Vagina (tissue), 2 donors: ENCODE results near the gene ERBIN. TPM values are rescaled to one million over a fixed set of nuclear protein-coding genes. Genes with fewer than 3 reads are reported as not detected.

Experiments
- DNase-seq, 2 donors: peaks; one replicate each; pipeline ENCODE4 v3.0.0-alpha.2; 2017; ENCODE audit errors: extremely low spot score in 2 of 2
- H3K27ac ChIP-seq: fragments of 200-600 bp; sonication (generic); one replicate; pipeline ENCODE4 v1.5.1; 2019
- H3K27me3 ChIP-seq: fragments of 200-600 bp; sonication (generic); one replicate; pipeline ENCODE4 v1.5.1; 2019
- H3K36me3 ChIP-seq, 2 donors: fragments of 200-600 bp; sonication (generic); one replicate each; pipeline ENCODE4 v1.5.1; 2017 to 2019
- H3K4me1 ChIP-seq: fragments of 200-600 bp; sonication (generic); one replicate; pipeline ENCODE4 v1.5.1; 2019
- H3K4me3 ChIP-seq, 2 donors: fragments of 200-600 bp; sonication (generic); 1 replicate in 1 of 2; 2 replicates in 1 of 2; pipeline ENCODE4 v1.5.1; 2016 to 2019
- H3K9me3 ChIP-seq: fragments of 200-600 bp; sonication (generic); one replicate; pipeline ENCODE4 v1.5.1; 2019
- POLR2A ChIP-seq, 2 donors: fragments of 450-650 bp; IDR thresholded peaks; one replicate each; pipeline ENCODE4 v1.6.1; 2017; ENCODE audit warnings: antibody characterized with exemption in 2 of 2, mild to moderate bottlenecking in 2 of 2, moderate library complexity in 2 of 2
- POLR2AphosphoS5 ChIP-seq, 2 donors: sonication (generic); formaldehyde crosslinking; IDR thresholded peaks; one replicate each; pipeline ENCODE4 v1.9.0; 2017; ENCODE audit warnings: antibody characterized with exemption in 2 of 2, mild to moderate bottlenecking in 2 of 2, low read depth in 1 of 2; ENCODE audit not compliant: insufficient read depth in 1 of 2
- intact Hi-C: fragments of 100-400 bp; cut with DNase I; formaldehyde crosslinking; loops from one replicate; pipeline ENCODE4 v1.15.1; 2023
- total RNA-seq: library from RNA; depleted of rRNA; stranded (reverse); fragments of >200 nt; gene quantifications from one replicate; pipeline ENCODE4 v1.2.3, GENCODE V29; 2016
- TF ChIP-seq, protein P1 (sequence below), 3 experiments: fragments of 450-650 bp in 2 of 3; fragments of 200-600 bp in 1 of 3; sonication (generic) in 1 of 3; IDR thresholded peaks; one replicate each; pipeline ENCODE4 v1.5.1; 2017 to 2019; ENCODE audit warnings: antibody characterized with exemption in 3 of 3, mild to moderate bottlenecking in 2 of 3, moderate library complexity in 2 of 3

Gene ERBIN
- total RNA-seq, 1 donor from 2014 or later, result 52.3 TPM

DNA sequence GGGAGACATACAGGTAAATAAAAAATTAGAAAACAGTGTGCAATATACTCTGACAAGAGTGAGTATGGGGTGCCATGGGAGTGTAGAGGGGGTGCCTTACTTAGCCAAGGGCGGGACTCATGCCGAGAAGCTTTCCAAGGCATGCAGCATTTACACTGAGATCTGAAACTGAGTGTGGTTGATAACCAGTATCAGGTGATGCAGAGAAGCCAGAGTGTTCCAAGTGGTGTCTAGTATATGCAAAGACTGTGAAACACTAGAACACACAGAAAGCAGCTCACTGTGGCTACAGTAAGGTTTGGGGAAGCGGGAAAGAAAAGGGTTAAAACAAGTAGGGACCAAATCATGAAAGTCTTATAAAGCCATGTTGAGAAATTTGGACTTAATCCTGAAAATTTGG lies 30.5 kb upstream of the ERBIN start:
- Histone ChIP-seq H3K4me3 (no peak overlapping the region), H3K4me1 (no peaks in the 10 kb centered on the region), H3K9me3 (no peaks in the 10 kb centered on the region), H3K36me3 (no peaks in the 10 kb centered on the region), H3K27me3 (no peaks in the 10 kb centered on the region), H3K27ac (no peak overlapping the region)
- intact Hi-C loops, result no loop called here
- no peak for DNase-seq
- TF ChIP-seq, protein P1, sequence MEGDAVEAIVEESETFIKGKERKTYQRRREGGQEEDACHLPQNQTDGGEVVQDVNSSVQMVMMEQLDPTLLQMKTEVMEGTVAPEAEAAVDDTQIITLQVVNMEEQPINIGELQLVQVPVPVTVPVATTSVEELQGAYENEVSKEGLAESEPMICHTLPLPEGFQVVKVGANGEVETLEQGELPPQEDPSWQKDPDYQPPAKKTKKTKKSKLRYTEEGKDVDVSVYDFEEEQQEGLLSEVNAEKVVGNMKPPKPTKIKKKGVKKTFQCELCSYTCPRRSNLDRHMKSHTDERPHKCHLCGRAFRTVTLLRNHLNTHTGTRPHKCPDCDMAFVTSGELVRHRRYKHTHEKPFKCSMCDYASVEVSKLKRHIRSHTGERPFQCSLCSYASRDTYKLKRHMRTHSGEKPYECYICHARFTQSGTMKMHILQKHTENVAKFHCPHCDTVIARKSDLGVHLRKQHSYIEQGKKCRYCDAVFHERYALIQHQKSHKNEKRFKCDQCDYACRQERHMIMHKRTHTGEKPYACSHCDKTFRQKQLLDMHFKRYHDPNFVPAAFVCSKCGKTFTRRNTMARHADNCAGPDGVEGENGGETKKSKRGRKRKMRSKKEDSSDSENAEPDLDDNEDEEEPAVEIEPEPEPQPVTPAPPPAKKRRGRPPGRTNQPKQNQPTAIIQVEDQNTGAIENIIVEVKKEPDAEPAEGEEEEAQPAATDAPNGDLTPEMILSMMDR (IDR thresholded peaks at IDR 0.05), result no peak
- TF ChIP-seq POLR2A (IDR thresholded peaks at IDR 0.05) (no peak), POLR2AphosphoS5 (IDR thresholded peaks at IDR 0.05; ENCODE audit: insufficient read depth in 1 of 2, low read depth in 1 of 2) (no peak)

GRCh38 chr5:65900746-65901145 lies 25.6 kb upstream of the ERBIN start:
- H3K36me3 ChIP-seq, result no peaks in the 10 kb centered on the region
- no peaks in the 10 kb centered on the region for H3K4me1 ChIP-seq
- H3K27ac ChIP-seq, result no peak overlapping the region
- no peaks in the 10 kb centered on the region for H3K9me3 ChIP-seq
- no peak for TF ChIP-seq POLR2AphosphoS5 (IDR thresholded peaks at IDR 0.05; ENCODE audit: insufficient read depth in 1 of 2, low read depth in 1 of 2)
- TF ChIP-seq POLR2A (IDR thresholded peaks at IDR 0.05), result no peak
- TF ChIP-seq, protein P1 (IDR thresholded peaks at IDR 0.05), result no peak
- intact Hi-C loops, result no loop called here
- no peaks in the 10 kb centered on the region for H3K27me3 ChIP-seq
- no peak overlapping the region for H3K4me3 ChIP-seq
- DNase-seq, result no peak

- no peak for DNase-seq
- Histone ChIP-seq H3K4me1 (no peaks in the 10 kb centered on the region), H3K4me3 (no peak overlapping the region), H3K9me3 (no peaks in the 10 kb centered on the region), H3K27me3 (no peaks in the 10 kb centered on the region), H3K27ac (no peak overlapping the region), H3K36me3 (no peaks in the 10 kb centered on the region)
- intact Hi-C loops, result no loop called here
- TF ChIP-seq, protein P1 (IDR thresholded peaks at IDR 0.05), result no peak
- no peak for TF ChIP-seq POLR2A (IDR thresholded peaks at IDR 0.05)
- no peak for TF ChIP-seq POLR2AphosphoS5 (IDR thresholded peaks at IDR 0.05; ENCODE audit: insufficient read depth in 1 of 2, low read depth in 1 of 2)
Observed at GRCh38 chr5:65902104-65902503, 24.3 kb upstream of the ERBIN start.

DNA sequence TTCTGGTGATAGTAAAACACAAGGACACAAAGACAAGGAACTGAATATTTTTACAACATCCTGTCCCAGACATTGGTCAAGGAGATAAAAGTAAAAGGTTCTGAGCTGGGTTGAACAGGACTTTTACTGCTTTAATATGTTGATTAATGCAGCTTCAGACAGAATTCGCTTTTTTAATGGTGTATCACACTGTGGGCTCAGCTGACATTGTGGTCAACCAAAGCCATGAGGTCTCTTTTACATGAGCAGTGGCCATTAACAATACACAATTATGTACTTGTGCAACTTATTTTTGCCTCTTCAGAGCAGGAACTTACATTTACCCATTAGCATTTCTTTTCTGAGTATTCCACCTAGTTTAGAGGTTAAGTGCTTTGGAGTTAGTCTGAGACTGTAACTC lies 22.8 kb upstream of the ERBIN start:
- H3K4me1 ChIP-seq, result no peaks in the 10 kb centered on the region
- H3K36me3 ChIP-seq, result no peaks in the 10 kb centered on the region
- H3K9me3 ChIP-seq, result no peaks in the 10 kb centered on the region
- H3K27me3 ChIP-seq, result no peaks in the 10 kb centered on the region
- H3K4me3 ChIP-seq, result no peak overlapping the region
- intact Hi-C loops, result no loop called here
- H3K27ac ChIP-seq, result no peak overlapping the region
- DNase-seq, result no peak
- no peak for TF ChIP-seq POLR2A (IDR thresholded peaks at IDR 0.05)
- TF ChIP-seq, protein P1 (IDR thresholded peaks at IDR 0.05), result no peak

- Histone ChIP-seq H3K27me3 (no peaks in the 10 kb centered on the region), H3K27ac (no peak overlapping the region), H3K36me3 (no peaks in the 10 kb centered on the region), H3K4me1 (no peaks in the 10 kb centered on the region), H3K9me3 (no peaks in the 10 kb centered on the region), H3K4me3 (no peak overlapping the region)
- DNase-seq, result no peak
- TF ChIP-seq POLR2A (IDR thresholded peaks at IDR 0.05) (no peak), POLR2AphosphoS5 (IDR thresholded peaks at IDR 0.05; ENCODE audit: insufficient read depth in 1 of 2, low read depth in 1 of 2) (no peak)
- TF ChIP-seq, protein P1 (IDR thresholded peaks at IDR 0.05), result no peak
- intact Hi-C loops, result no loop called here
Observed at GRCh38 chr5:65906256-65906655, 20.1 kb upstream of the ERBIN start.
